MCF 10A (cell line): ENCODE results near the gene ERVK3-1. TPM values are rescaled to one million over a fixed set of nuclear protein-coding genes. Genes with fewer than 3 reads are reported as not detected.

Experiments
- BruUV-seq: library from RNA; stranded (reverse); fragments of 400-500 nt; replicated peaks from 2 replicates; lab custom pipeline; 2021; lab: Mats Ljungman, UMichigan
- CTCF ChIA-PET: fragments of 300-600 bp; sonication (Branson Sonifier 250); formaldehyde crosslinking; extraction: SDS; loops from one replicate; lab custom pipeline; 2021; ENCODE audit warnings: antibody characterized with exemption, inconsistent platforms; lab: Yijun Ruan, JAX
- POLR2A ChIA-PET: fragments of 300-600, 350-650 bp; sonication (Branson Sonifier 250); formaldehyde crosslinking; extraction: SDS; loops from one replicate; lab custom pipeline; 2020; ENCODE audit warnings: antibody characterized with exemption, inconsistent platforms; lab: Yijun Ruan, JAX
- DNase-seq: peaks from one replicate; pipeline ENCODE4 v3.0.0-alpha.2; 2018; ENCODE audit not compliant: unreplicated experiment
- H3K27ac Mint-ChIP-seq: one replicate; pipeline ENCODE4 v1.8.0; 2022; ENCODE audit warnings: mild to moderate bottlenecking, low read depth, mixed read lengths; ENCODE audit not compliant: unreplicated experiment
- H3K27me3 Mint-ChIP-seq: one replicate; pipeline ENCODE4 v1.8.0; 2022; ENCODE audit warnings: mixed read lengths; ENCODE audit not compliant: insufficient read depth, unreplicated experiment
- H3K36me3 Mint-ChIP-seq: one replicate; pipeline ENCODE4 v1.8.0; 2022; ENCODE audit warnings: mild to moderate bottlenecking, moderate library complexity, mixed read lengths; ENCODE audit not compliant: insufficient read depth, unreplicated experiment
- H3K4me1 Mint-ChIP-seq: one replicate; pipeline ENCODE4 v1.8.0; 2022; ENCODE audit warnings: mixed read lengths; ENCODE audit not compliant: insufficient read depth, unreplicated experiment
- H3K4me3 Mint-ChIP-seq: one replicate; pipeline ENCODE4 v1.8.0; 2022; ENCODE audit warnings: mild to moderate bottlenecking, moderate library complexity, mixed read lengths; ENCODE audit not compliant: unreplicated experiment
- H3K9me3 Mint-ChIP-seq: one replicate; pipeline ENCODE4 v1.8.0; 2022; ENCODE audit warnings: mixed read lengths; ENCODE audit not compliant: unreplicated experiment
- intact Hi-C: fragments of 100-400 bp; cut with micrococcal nuclease; formaldehyde crosslinking; loops from 2 replicates; pipeline ENCODE4 v1.14.1; 2022
- total RNA-seq: library from RNA; stranded (reverse); gene quantifications from 2 replicates; pipeline ENCODE4 v1.2.3, GENCODE V29; 2022
- TF ChIP-seq, protein P1 (sequence below): fragments of 200-600 bp; IDR thresholded peaks from one replicate; pipeline ENCODE4 v1.8.0; 2022; ENCODE audit warnings: antibody characterized with exemption, mild to moderate bottlenecking; ENCODE audit not compliant: unreplicated experiment

Gene ERVK3-1
- total RNA-seq, 1 experiment from 2014 or later: 63.1 TPM

DNA sequence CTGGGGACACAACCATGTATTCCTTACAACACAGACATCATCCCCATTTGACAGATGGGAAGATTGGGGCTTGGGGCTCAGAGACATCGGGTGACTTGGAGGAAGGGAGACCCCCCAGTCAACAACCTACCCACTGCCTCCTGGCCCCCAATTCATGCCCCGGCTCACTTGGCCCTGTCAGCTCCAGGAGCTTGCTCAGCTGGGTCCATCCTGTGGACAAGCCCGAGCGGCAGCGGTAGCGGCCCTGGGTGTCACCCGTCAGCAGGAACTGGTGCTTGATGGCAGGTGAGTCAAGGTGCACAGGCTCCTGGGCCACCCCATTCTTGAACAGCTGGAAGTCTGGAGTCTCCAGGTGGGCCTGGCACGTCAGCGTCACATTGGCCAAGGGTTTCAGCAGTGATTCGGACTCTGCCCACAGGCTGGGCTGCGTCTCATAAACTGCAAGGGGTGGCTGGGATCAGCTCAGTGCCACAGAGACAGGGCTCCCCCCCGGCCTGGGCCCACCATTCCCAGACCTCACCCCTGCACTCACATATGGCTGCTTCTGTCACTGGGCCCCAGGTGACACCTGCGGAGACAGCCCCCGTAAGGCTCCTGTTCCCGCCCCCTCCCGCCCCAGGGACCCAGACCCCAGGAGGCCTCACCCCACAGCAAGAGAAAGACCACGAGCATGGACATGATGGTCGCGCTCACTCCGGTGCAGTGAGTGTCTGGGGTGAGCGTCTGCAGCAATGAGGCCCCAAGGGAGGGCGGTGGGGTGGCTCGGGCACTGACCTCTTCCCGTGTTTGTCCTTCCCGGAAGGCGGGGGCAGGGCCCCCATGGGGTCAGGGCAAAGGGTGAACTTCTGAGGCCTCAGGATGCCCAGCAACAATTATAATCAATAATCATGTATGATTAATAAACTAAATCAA lies 47.8 kb downstream of the ERVK3-1 start, which contains the start of gene A1BG:
Gene A1BG, minus strand, starts transcription at position 733 of the 912 bp plus-strand sequence. Its CDS starts 55 bp downstream, at position 678.
- Mint-ChIP-seq H3K27ac (no peak within 1 kb of the TSS), H3K4me1 (peaks cover 5% of the 10 kb centered on the region), H3K9me3 (peaks cover 6% of the 10 kb centered on the region), H3K4me3 (no peak within 1 kb of the TSS), H3K27me3 (no peaks in the 10 kb centered on the region), H3K36me3 (peaks cover 17% of the 10 kb centered on the region)
- BruUV-seq: no TSS peak
- no peak for DNase-seq
- CTCF ChIA-PET: interaction anchor here (0.6 kb wide), 1 partner anchor 65 kb away, joined by 4 read pairs; no protein-coding TSS in a partner anchor
- intact Hi-C loops: no loop called here
- TF ChIP-seq, protein P1, sequence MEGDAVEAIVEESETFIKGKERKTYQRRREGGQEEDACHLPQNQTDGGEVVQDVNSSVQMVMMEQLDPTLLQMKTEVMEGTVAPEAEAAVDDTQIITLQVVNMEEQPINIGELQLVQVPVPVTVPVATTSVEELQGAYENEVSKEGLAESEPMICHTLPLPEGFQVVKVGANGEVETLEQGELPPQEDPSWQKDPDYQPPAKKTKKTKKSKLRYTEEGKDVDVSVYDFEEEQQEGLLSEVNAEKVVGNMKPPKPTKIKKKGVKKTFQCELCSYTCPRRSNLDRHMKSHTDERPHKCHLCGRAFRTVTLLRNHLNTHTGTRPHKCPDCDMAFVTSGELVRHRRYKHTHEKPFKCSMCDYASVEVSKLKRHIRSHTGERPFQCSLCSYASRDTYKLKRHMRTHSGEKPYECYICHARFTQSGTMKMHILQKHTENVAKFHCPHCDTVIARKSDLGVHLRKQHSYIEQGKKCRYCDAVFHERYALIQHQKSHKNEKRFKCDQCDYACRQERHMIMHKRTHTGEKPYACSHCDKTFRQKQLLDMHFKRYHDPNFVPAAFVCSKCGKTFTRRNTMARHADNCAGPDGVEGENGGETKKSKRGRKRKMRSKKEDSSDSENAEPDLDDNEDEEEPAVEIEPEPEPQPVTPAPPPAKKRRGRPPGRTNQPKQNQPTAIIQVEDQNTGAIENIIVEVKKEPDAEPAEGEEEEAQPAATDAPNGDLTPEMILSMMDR: no peak
- POLR2A ChIA-PET: interaction anchor here (0.6 to 1.3 kb wide), 2 partner anchors 9 to 23 kb away, joined by 4 read pairs; partner anchors contain the start of gene ZNF497

DNA sequence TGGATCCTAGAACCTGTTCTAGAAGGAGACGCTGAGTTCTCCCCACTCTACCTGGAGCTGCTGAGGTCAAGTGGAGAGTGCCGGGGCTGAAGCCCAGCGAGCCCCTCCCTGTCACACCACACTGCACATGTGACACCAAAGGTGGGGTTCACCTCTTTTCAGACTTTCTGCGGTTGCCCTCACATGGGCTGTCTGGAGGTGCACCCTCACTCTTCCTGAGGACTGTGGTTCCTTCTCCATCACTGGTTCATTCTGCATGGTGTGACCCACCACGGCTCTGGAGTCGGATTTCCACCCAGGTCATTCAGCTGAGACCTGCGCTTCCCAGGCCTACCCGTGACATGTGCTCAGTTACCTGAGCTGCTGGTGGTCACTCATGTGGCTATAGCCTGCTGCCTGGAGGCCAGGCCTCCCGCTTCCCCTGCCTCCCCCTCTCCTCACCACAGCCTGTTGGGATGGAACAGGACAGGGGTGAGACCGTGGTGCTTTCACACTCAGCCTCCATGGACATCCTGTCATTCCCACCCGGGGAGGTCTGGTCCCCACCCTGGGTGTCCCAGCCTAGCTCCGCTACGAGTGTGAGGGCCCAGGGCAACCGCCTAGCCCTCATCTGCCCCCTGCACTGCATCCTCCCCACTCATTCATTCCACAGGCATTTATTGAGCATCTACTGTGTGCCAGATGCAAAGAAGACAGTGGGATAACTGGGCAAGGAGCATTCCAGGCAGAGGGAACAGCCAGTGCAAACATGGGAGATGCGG lies 48.7 kb downstream of the ERVK3-1 start:
- no peak overlapping the region for H3K27ac Mint-ChIP-seq
- intact Hi-C loops: no loop called here
- peaks cover 17% of the 10 kb centered on the region for H3K36me3 Mint-ChIP-seq
- peaks cover 5% of the 10 kb centered on the region for H3K4me1 Mint-ChIP-seq
- DNase-seq: no peak
- TF ChIP-seq, protein P1: no peak
- BruUV-seq: no TSS peak
- H3K27me3 Mint-ChIP-seq: no peaks in the 10 kb centered on the region
- CTCF ChIA-PET: interaction anchor here (0.6 kb wide), 1 partner anchor 1145 kb away, joined by 3 read pairs; no protein-coding TSS in a partner anchor
- peaks cover 6% of the 10 kb centered on the region for H3K9me3 Mint-ChIP-seq
- POLR2A ChIA-PET: interaction anchor here (1.3 kb wide), 1 partner anchor 9 kb away, joined by 4 read pairs; the partner anchor contains the start of gene ZNF497
- no peak overlapping the region for H3K4me3 Mint-ChIP-seq

DNA sequence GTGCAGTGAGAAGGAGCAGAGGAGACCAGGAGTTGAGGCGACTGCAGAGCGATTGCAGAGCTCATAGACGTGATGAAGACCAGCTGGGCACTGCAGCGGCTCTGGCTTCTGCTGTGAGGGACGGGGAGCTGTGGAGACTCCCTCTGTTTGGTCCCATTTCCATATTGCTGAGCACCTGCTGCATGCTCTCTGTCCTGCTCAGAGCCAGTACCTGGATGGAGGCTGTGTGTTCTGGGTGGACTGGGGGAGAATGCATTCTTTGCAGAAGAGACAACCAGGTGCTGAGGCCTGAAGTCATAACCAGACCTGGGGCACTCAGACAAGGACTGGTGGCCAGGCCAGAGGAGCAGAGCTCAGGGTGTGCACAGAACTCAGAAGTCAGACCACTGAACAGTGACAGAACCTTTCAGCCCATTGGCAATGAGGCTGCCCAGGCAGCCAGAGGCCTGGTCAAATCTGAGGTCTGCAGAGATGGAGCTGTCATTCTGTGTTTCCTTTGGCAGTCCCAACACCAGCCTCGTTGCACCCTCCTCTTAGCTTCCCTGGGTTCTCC lies 49.4 kb downstream of the ERVK3-1 start:
- BruUV-seq: TSS peak; percentile 19

More for the DNA sequence above, 49.4 kb downstream of the ERVK3-1 start:
- DNase-seq: no peak
- TF ChIP-seq, protein P1: no peak
- CTCF ChIA-PET: no interaction called here
- Mint-ChIP-seq H3K27me3 (no peaks in the 10 kb centered on the region), H3K9me3 (peaks cover 3% of the 10 kb centered on the region), H3K27ac (no peak overlapping the region), H3K4me3 (no peak overlapping the region), H3K36me3 (peaks cover 17% of the 10 kb centered on the region), H3K4me1 (peaks cover 2% of the 10 kb centered on the region)
- intact Hi-C loops: no loop called here
- POLR2A ChIA-PET: interaction anchor here (1.3 kb wide), 1 partner anchor 8 kb away, joined by 4 read pairs; the partner anchor contains the start of gene ZNF497
